Stimulated activated CD8-positive, alpha-beta memory T cell treated with anti-CD3 and anti-CD28 coated beads, Interleukin-7, amount 100 ng/mL, for 48 hours (primary cell): ENCODE results near the gene IL1RAP.

Experiments
- DNase-seq, 2 donors: peaks; one replicate each; pipeline ENCODE4 v3.0.0-alpha.2; 2020; ENCODE audit warnings: low read depth in 1 of 2; ENCODE audit errors: extremely low read depth in 1 of 2

Gene IL1RAP

GRCh38 chr3:190538288-190538687 is 24.4 kb downstream of the IL1RAP start:
- no peak for DNase-seq

GRCh38 chr3:190539526-190539925 is 25.6 kb downstream of the IL1RAP start:
- DNase-seq = no peak

GRCh38 chr3:190541008-190541407 is 27.1 kb downstream of the IL1RAP start:
- DNase-seq = no peak

GRCh38 chr3:190541560-190541959 is 27.7 kb downstream of the IL1RAP start:
- no peak for DNase-seq

- no peak for DNase-seq
These were observed 29.0 kb downstream of the IL1RAP start for GRCh38 chr3:190542846-190543245.

GRCh38 chr3:190543671-190544070 is 29.8 kb downstream of the IL1RAP start:
- no peak for DNase-seq

GRCh38 chr3:190545191-190545590 is 31.3 kb downstream of the IL1RAP start:
- no peak for DNase-seq

- no peak for DNase-seq
These were observed 33.1 kb downstream of the IL1RAP start for GRCh38 chr3:190546881-190547510.

GRCh38 chr3:190548031-190548656 is 34.3 kb downstream of the IL1RAP start:
- DNase-seq = no peak

- DNase-seq = no peak
These were observed 38.1 kb downstream of the IL1RAP start for GRCh38 chr3:190552021-190552420.

- DNase-seq = no peak
These were observed 39.3 kb downstream of the IL1RAP start for GRCh38 chr3:190552969-190553759.

GRCh38 chr3:190554197-190554596 is 40.3 kb downstream of the IL1RAP start:
- no peak for DNase-seq

- DNase-seq = no peak
These were observed 42.5 kb downstream of the IL1RAP start for GRCh38 chr3:190556351-190556750.

GRCh38 chr3:190557296-190557695 is 43.4 kb downstream of the IL1RAP start:
- DNase-seq = no peak

GRCh38 chr3:190558316-190558715 is 44.4 kb downstream of the IL1RAP start:
- no peak for DNase-seq

- DNase-seq = no peak
These were observed 44.9 kb downstream of the IL1RAP start for GRCh38 chr3:190558796-190559195.

GRCh38 chr3:190560013-190560895 is 46.4 kb downstream of the IL1RAP start:
- no peak for DNase-seq

- DNase-seq = no peak
These were observed 49.1 kb downstream of the IL1RAP start for GRCh38 chr3:190562866-190563510.

- DNase-seq = no peak
These were observed 50.3 kb downstream of the IL1RAP start for GRCh38 chr3:190564175-190564574.
